ENCODE measurements around the gene CCR7. TPM values are rescaled to one million over a fixed set of nuclear protein-coding genes. Genes with fewer than 3 reads are reported as not detected.

The CCR7 gene
- total RNA-seq, 4 donors from 2014 or later: 1.2 TPM; not detected in 3

- no peaks in the 10 kb centered on the region for H3K27me3 ChIP-seq
- TF ChIP-seq EP300 (IDR thresholded peaks at IDR 0.05) (no peak), POLR2A (IDR thresholded peaks at IDR 0.05) (no peak), CTCF (IDR thresholded peaks at IDR 0.05) (no peak), POLR2AphosphoS5 (IDR thresholded peaks at IDR 0.05) (no peak)
- H3K27ac ChIP-seq: peak overlapping the region; percentile 94
- no peaks in the 10 kb centered on the region for H3K36me3 ChIP-seq
- no peaks in the 10 kb centered on the region for H3K9me3 ChIP-seq
- WGBS: 90% methylated on average over 13 of the region's 14 CpGs
- peak; percentile 70 to 75 for DNase-seq (ENCODE audit: low spot score in 2 of 2)
- peaks cover 66% of the 10 kb centered on the region for H3K4me1 ChIP-seq
- H3K4me3 ChIP-seq: no peak overlapping the region
Observed at GRCh38 chr17:40520991-40521453, 44.2 kb downstream of the CCR7 start.

DNA sequence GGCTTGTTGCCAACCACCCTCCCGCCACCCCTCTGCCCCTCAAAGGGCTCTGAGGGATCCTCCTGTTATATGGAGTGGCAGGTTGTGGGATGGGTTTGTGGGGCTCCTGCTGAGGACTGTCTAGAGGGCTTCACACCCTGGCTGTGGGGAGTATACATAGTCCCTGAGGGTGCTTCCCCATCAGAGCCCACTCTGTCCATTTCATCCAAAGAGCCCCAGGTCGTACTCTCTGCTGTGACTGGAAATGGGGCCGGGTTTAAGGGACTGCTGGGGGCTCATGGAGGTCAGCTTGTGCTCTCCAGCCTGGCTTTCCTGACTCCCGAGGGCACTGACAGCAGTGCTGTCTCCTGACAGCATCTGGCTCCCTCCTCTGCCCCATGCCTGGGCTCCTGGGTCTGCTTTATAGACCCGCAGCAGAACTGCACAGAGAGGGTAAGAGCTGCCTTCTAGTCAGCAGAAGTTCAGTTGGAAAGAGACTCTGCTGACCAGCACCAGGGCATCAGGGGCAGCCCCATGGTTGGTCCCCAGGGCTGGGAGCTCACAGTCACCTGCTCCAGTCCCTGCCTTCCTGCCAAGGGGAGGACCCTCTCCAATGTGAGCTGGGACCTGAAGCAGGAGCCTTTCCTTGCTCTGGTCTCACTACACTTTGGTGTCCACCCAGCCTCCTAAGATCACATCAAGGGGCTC is 46.0 kb downstream of the CCR7 start:
- Histone ChIP-seq H3K4me3 (no peak overlapping the region), H3K27ac (peak overlapping the region; percentile 68), H3K9me3 (no peaks in the 10 kb centered on the region), H3K36me3 (no peaks in the 10 kb centered on the region), H3K27me3 (no peaks in the 10 kb centered on the region), H3K4me1 (peaks cover 77% of the 10 kb centered on the region)
- 40% methylated on average over 1 of the region's 5 CpGs for WGBS
- no peak for TF ChIP-seq EP300 (IDR thresholded peaks at IDR 0.05)
- TF ChIP-seq POLR2A (IDR thresholded peaks at IDR 0.05): no peak
- TF ChIP-seq CTCF (IDR thresholded peaks at IDR 0.05): no peak
- no peak for TF ChIP-seq POLR2AphosphoS5 (IDR thresholded peaks at IDR 0.05)
- peak; percentile 53 to 58 for DNase-seq (ENCODE audit: low spot score in 2 of 2)

- H3K36me3 ChIP-seq: no peaks in the 10 kb centered on the region
- no peaks in the 10 kb centered on the region for H3K27me3 ChIP-seq
- peak overlapping the region; percentile 68 for H3K27ac ChIP-seq
- no peak overlapping the region for H3K4me3 ChIP-seq
- peaks cover 79% of the 10 kb centered on the region for H3K4me1 ChIP-seq
- 64% methylated on average over 5 of the region's 5 CpGs for WGBS
- DNase-seq (ENCODE audit: low spot score in 2 of 2): peak; percentile 63 to 74
- TF ChIP-seq POLR2A (IDR thresholded peaks at IDR 0.05) (no peak), EP300 (IDR thresholded peaks at IDR 0.05) (no peak), CTCF (IDR thresholded peaks at IDR 0.05) (no peak), POLR2AphosphoS5 (IDR thresholded peaks at IDR 0.05) (peak in 1 of 3 donors; percentile 16)
- H3K9me3 ChIP-seq: no peaks in the 10 kb centered on the region
Observed at GRCh38 chr17:40518401-40519088, 46.7 kb downstream of the CCR7 start.

DNA sequence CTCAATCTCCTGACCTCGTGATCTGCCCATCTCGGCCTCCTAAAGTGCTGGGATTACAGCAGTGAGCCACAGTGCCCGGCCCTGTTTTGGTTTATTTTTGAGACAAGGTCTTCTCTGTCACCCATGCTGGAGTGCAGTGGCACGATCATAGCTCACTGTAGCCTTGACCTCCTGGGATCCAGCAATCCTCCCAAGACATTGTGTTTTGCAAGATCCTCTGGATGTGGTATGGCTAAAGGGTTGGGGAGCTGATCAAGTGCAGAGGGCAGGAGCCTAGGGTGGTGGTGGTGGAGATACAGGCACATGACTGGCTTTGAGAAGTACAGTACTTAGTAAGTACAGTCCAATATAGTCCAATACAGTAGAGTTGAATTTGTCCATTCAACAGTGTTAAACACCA is 47.3 kb downstream of the CCR7 start:
- H3K9me3 ChIP-seq: no peaks in the 10 kb centered on the region
- no peak overlapping the region for H3K4me3 ChIP-seq
- peak overlapping the region; percentile 68 for H3K27ac ChIP-seq
- WGBS: 85% methylated on average over 4 of the region's 4 CpGs
- peaks cover 78% of the 10 kb centered on the region for H3K4me1 ChIP-seq
- peak; percentile 45 to 49 for DNase-seq (ENCODE audit: low spot score in 2 of 2)
- H3K27me3 ChIP-seq: no peaks in the 10 kb centered on the region
- no peaks in the 10 kb centered on the region for H3K36me3 ChIP-seq
- no peak for TF ChIP-seq POLR2A (IDR thresholded peaks at IDR 0.05)
- no peak for TF ChIP-seq CTCF (IDR thresholded peaks at IDR 0.05)
- no peak for TF ChIP-seq POLR2AphosphoS5 (IDR thresholded peaks at IDR 0.05)
- no peak for TF ChIP-seq EP300 (IDR thresholded peaks at IDR 0.05)

GRCh38 chr17:40517286-40517662 is 48.0 kb downstream of the CCR7 start:
- peaks cover 75% of the 10 kb centered on the region for H3K4me1 ChIP-seq
- peak; percentile 25 to 35 for DNase-seq (ENCODE audit: low spot score in 2 of 2)

More at GRCh38 chr17:40517286-40517662, 48.0 kb downstream of the CCR7 start:
- no peaks in the 10 kb centered on the region for H3K27me3 ChIP-seq
- H3K27ac ChIP-seq: peak overlapping the region; percentile 1
- 74% methylated on average over 2 of the region's 2 CpGs for WGBS
- H3K9me3 ChIP-seq: no peaks in the 10 kb centered on the region
- TF ChIP-seq CTCF (IDR thresholded peaks at IDR 0.05) (no peak), EP300 (IDR thresholded peaks at IDR 0.05) (no peak), POLR2AphosphoS5 (IDR thresholded peaks at IDR 0.05) (no peak), POLR2A (IDR thresholded peaks at IDR 0.05) (no peak)
- no peaks in the 10 kb centered on the region for H3K36me3 ChIP-seq
- peak overlapping the region; percentile 12 for H3K4me3 ChIP-seq

Data from suprapubic skin (tissue), 4 donors.